Measurements from ENCODE around the gene EPHX1. TPM values are rescaled to one million over a fixed set of nuclear protein-coding genes. Genes with fewer than 3 reads are reported as not detected.
A peak's percentile ranks its signal among the peaks of the same experiment; 100 is the strongest.
"Not testable (repeated sequence)": the region's sequence is repeated elsewhere in the genome, so short reads cannot be mapped to it uniquely, and the experiment has no call there.

The EPHX1 gene
- 10 to 100 TPM in 2 of 4 donors, 1 to 10 TPM in 2; 7.6 to 39.1 (median 16.7) TPM for polyA plus RNA-seq
- long read RNA-seq, donor 1 = 0 reads
- long read RNA-seq, donor 2, partial matches to known transcripts = 0 of 5 reads
- long read RNA-seq, donor 2, other reads (novel, unspliced or antisense) = 0 of 5 reads
- long read RNA-seq, donor 3, transcript EPHX1-201 (9 exons, 1,660 nt) = major isoform, 5 of 97 reads
- long read RNA-seq, donor 3, partial matches to known transcripts = 84 of 97 reads
- long read RNA-seq, donor 3, other reads (novel, unspliced or antisense) = 0 of 97 reads
- long read RNA-seq, donor 4 = 0 reads
- long read RNA-seq, donor 5, partial matches to known transcripts = 6 of 8 reads
- long read RNA-seq, donor 5, other reads (novel, unspliced or antisense) = 0 of 8 reads
- long read RNA-seq, donor 6, transcript EPHX1-201 (9 exons, 1,660 nt) = major isoform, 7 of 14 reads
- long read RNA-seq, donor 6, partial matches to known transcripts = 5 of 14 reads
- long read RNA-seq, donor 6, other reads (novel, unspliced or antisense) = 0 of 14 reads
- long read RNA-seq, donor 7 = 0 reads
- long read RNA-seq, donor 8, partial matches to known transcripts = 0 of 1 reads
- long read RNA-seq, donor 8, other reads (novel, unspliced or antisense) = 0 of 1 reads
- long read RNA-seq, donor 9, partial matches to known transcripts = 0 of 2 reads
- long read RNA-seq, donor 9, other reads (novel, unspliced or antisense) = 0 of 2 reads
- long read RNA-seq, donor 10, transcript EPHX1-201 (9 exons, 1,660 nt) = major isoform, 11 of 60 reads
- long read RNA-seq, donor 10, partial matches to known transcripts = 45 of 60 reads
- long read RNA-seq, donor 10, other reads (novel, unspliced or antisense) = 0 of 60 reads

DNA sequence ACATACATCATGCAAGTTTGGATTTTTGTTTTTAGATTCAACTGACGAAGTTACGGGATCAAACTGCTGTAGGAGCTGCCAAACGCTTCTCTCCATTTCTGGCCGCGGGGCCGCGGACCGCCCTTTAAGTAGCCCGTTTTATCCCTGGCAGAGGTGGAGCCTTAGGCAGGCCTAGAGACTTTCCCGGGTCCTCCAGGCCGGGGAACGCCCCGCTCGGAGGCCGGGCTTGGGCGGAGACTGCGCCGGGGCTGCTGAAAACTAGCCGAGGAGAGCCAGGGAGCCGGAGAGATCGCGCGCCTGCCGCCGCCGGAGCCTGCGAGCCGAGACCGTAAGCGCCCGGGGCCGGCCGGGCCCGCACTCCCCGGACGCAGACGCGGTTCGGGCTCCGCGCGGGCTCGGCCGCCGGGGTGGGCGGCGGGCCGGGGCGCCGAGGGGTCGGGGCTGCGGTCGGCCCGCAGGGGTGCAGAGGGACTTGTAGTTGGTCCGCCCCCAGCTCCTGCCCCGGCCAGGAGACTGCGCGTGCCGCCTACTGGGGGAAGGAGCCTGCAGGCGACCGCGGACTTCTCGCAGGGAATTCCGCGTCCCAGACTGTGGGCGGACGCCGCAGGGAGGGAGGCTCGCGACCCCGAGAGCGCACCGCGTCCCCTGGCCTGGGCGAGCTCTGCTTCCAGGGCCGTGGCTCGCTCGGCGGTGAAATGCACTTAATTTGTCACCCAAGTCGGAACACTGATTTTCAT is at the start of gene EPHX1:
Gene EPHX1 (plus strand): TSS at position 283 of the 737 bp plus-strand sequence. CDS start 18,606 bp downstream, outside the sequence.
- Histone ChIP-seq H3K9me3 (ENCODE audit: control insufficient read depth in 2 of 2, insufficient read depth in 1 of 2, low read depth in 1 of 2, low read length in 1 of 2) (no peaks in the 10 kb centered on the region), H3K27ac (ENCODE audit: low read depth in 1 of 3, low read length in 2 of 3) (peak within 1 kb of the TSS; percentile 0 to 56 (median 41)), H3K4me1 (ENCODE audit: control insufficient read depth in 3 of 3, insufficient read depth in 2 of 3, low read depth in 1 of 3, low read length in 2 of 3) (peaks cover 5 to 29% (median 8%) of the 10 kb centered on the region in 3 donors), H3K27me3 (ENCODE audit: control insufficient read depth in 3 of 3, insufficient read depth in 3 of 3, low read length in 3 of 3) (peaks cover 0 to 4% (median 0%) of the 10 kb centered on the region in 3 donors), H3K36me3 (ENCODE audit: control insufficient read depth in 3 of 3, insufficient read depth in 2 of 3, low read depth in 1 of 3, low read length in 3 of 3) (peaks cover 0 to 5% (median 0%) of the 10 kb centered on the region in 3 donors), H3K4me3 (ENCODE audit: low read depth in 1 of 3, low read length in 3 of 3) (peak within 1 kb of the TSS; percentile 37 to 77 (median 65))
- WGBS, 3 donors = 1% methylated on average over 65 to 80 of the region's 80 CpGs
- peak; percentile 84 to 92 for DNase-seq
- no peak for FAIRE-seq

DNA sequence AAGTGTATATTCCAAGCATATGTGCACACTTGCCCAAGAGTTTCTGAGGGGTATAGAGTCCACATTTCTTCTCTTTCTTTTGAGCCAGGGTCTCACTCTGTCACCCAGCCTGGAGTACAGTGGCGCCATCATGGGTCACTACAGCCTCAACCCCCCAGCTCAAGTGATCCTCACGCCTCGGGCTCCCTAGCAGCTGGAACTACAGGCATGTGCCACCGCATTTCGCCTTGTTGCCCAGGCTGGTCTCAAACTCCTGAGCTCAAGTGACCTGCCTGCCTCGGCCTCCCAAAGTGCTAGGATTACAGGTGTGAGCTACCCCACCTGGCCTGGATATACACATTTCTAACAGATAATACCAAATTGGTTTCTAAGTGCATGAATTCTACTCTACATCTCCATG is 49.4 kb upstream of the EPHX1 start:
- no peak overlapping the region for H3K27ac ChIP-seq (ENCODE audit: low read depth in 1 of 3, low read length in 2 of 3)
- H3K4me1 ChIP-seq (ENCODE audit: control insufficient read depth in 3 of 3, insufficient read depth in 2 of 3, low read depth in 1 of 3, low read length in 2 of 3) = peaks cover under 1 to 19% (median 4%) of the 10 kb centered on the region in 3 donors
- no peak for FAIRE-seq
- no peaks in the 10 kb centered on the region for H3K36me3 ChIP-seq (ENCODE audit: control insufficient read depth in 3 of 3, insufficient read depth in 2 of 3, low read depth in 1 of 3, low read length in 3 of 3)
- no peak overlapping the region for H3K4me3 ChIP-seq (ENCODE audit: low read depth in 1 of 3, low read length in 3 of 3)
- H3K9me3 ChIP-seq (ENCODE audit: control insufficient read depth in 2 of 2, insufficient read depth in 1 of 2, low read depth in 1 of 2, low read length in 1 of 2) = no peaks in the 10 kb centered on the region
- no peaks in the 10 kb centered on the region for H3K27me3 ChIP-seq (ENCODE audit: control insufficient read depth in 3 of 3, insufficient read depth in 3 of 3, low read length in 3 of 3)
- DNase-seq = no peak
- 93 to 98% (median 96%) methylated on average over 6 of the region's 6 CpGs for WGBS, 3 donors

- FAIRE-seq; H3K27ac ChIP-seq (ENCODE audit: low read depth in 1 of 3, low read length in 2 of 3); H3K36me3 ChIP-seq (ENCODE audit: control insufficient read depth in 3 of 3, insufficient read depth in 2 of 3, low read depth in 1 of 3, low read length in 3 of 3); H3K27me3 ChIP-seq (ENCODE audit: control insufficient read depth in 3 of 3, insufficient read depth in 3 of 3, low read length in 3 of 3); H3K4me3 ChIP-seq (ENCODE audit: low read depth in 1 of 3, low read length in 3 of 3); DNase-seq; H3K9me3 ChIP-seq (ENCODE audit: control insufficient read depth in 2 of 2, insufficient read depth in 1 of 2, low read depth in 1 of 2, low read length in 1 of 2): not testable (repeated sequence)
- WGBS, 3 donors = 89 to 93% (median 91%) methylated on average over 6 of the region's 6 CpGs
- peaks cover 0 to 17% (median 2%) of the 10 kb centered on the region in 3 donors for H3K4me1 ChIP-seq (ENCODE audit: control insufficient read depth in 3 of 3, insufficient read depth in 2 of 3, low read depth in 1 of 3, low read length in 2 of 3)
Measured at GRCh38 chr1:225761395-225761794, 48.5 kb upstream of the EPHX1 start.

- H3K27me3 ChIP-seq (ENCODE audit: control insufficient read depth in 3 of 3, insufficient read depth in 3 of 3, low read length in 3 of 3) = no peaks in the 10 kb centered on the region
- H3K9me3 ChIP-seq (ENCODE audit: control insufficient read depth in 2 of 2, insufficient read depth in 1 of 2, low read depth in 1 of 2, low read length in 1 of 2) = no peaks in the 10 kb centered on the region
- 79 to 87% (median 82%) methylated on average over 5 of the region's 5 CpGs for WGBS, 3 donors
- peaks cover 2 to 17% (median 4%) of the 10 kb centered on the region in 3 donors for H3K4me1 ChIP-seq (ENCODE audit: control insufficient read depth in 3 of 3, insufficient read depth in 2 of 3, low read depth in 1 of 3, low read length in 2 of 3)
- FAIRE-seq (no peak), DNase-seq (no peak)
- H3K4me3 ChIP-seq (ENCODE audit: low read depth in 1 of 3, low read length in 3 of 3) = no peak overlapping the region
- no peak overlapping the region for H3K27ac ChIP-seq (ENCODE audit: low read depth in 1 of 3, low read length in 2 of 3)
- H3K36me3 ChIP-seq (ENCODE audit: control insufficient read depth in 3 of 3, insufficient read depth in 2 of 3, low read depth in 1 of 3, low read length in 3 of 3) = no peaks in the 10 kb centered on the region
Measured at GRCh38 chr1:225762002-225762441, 47.9 kb upstream of the EPHX1 start.

- H3K4me3 ChIP-seq (ENCODE audit: low read depth in 1 of 3, low read length in 3 of 3) = no peak overlapping the region
- no peaks in the 10 kb centered on the region for H3K9me3 ChIP-seq (ENCODE audit: control insufficient read depth in 2 of 2, insufficient read depth in 1 of 2, low read depth in 1 of 2, low read length in 1 of 2)
- H3K27ac ChIP-seq (ENCODE audit: low read depth in 1 of 3, low read length in 2 of 3) = no peak overlapping the region
- no peaks in the 10 kb centered on the region for H3K36me3 ChIP-seq (ENCODE audit: control insufficient read depth in 3 of 3, insufficient read depth in 2 of 3, low read depth in 1 of 3, low read length in 3 of 3)
- H3K27me3 ChIP-seq (ENCODE audit: control insufficient read depth in 3 of 3, insufficient read depth in 3 of 3, low read length in 3 of 3) = no peaks in the 10 kb centered on the region
- peaks cover under 1 to 15% (median 4%) of the 10 kb centered on the region in 3 donors for H3K4me1 ChIP-seq (ENCODE audit: control insufficient read depth in 3 of 3, insufficient read depth in 2 of 3, low read depth in 1 of 3, low read length in 2 of 3)
- FAIRE-seq = no peak
- WGBS, 3 donors = 70 to 74% (median 70%) methylated on average over 5 of the region's 5 CpGs
- DNase-seq = no peak
Measured at GRCh38 chr1:225762444-225762843, 47.5 kb upstream of the EPHX1 start.

- no peak overlapping the region for H3K4me3 ChIP-seq (ENCODE audit: low read depth in 1 of 3, low read length in 3 of 3)
- no peaks in the 10 kb centered on the region for H3K36me3 ChIP-seq (ENCODE audit: control insufficient read depth in 3 of 3, insufficient read depth in 2 of 3, low read depth in 1 of 3, low read length in 3 of 3)
- H3K27ac ChIP-seq (ENCODE audit: low read depth in 1 of 3, low read length in 2 of 3) = peak overlapping the region in 1 of 3 donors; percentile 40
- 50 to 64% (median 62%) methylated on average over 9 of the region's 9 CpGs for WGBS, 3 donors
- peaks cover 0 to 6% (median 4%) of the 10 kb centered on the region in 3 donors for H3K4me1 ChIP-seq (ENCODE audit: control insufficient read depth in 3 of 3, insufficient read depth in 2 of 3, low read depth in 1 of 3, low read length in 2 of 3)
- no peaks in the 10 kb centered on the region for H3K9me3 ChIP-seq (ENCODE audit: control insufficient read depth in 2 of 2, insufficient read depth in 1 of 2, low read depth in 1 of 2, low read length in 1 of 2)
- H3K27me3 ChIP-seq (ENCODE audit: control insufficient read depth in 3 of 3, insufficient read depth in 3 of 3, low read length in 3 of 3) = no peaks in the 10 kb centered on the region
- DNase-seq (no peak), FAIRE-seq (no peak)
Measured at GRCh38 chr1:225763716-225764548, 46.0 kb upstream of the EPHX1 start.

DNA sequence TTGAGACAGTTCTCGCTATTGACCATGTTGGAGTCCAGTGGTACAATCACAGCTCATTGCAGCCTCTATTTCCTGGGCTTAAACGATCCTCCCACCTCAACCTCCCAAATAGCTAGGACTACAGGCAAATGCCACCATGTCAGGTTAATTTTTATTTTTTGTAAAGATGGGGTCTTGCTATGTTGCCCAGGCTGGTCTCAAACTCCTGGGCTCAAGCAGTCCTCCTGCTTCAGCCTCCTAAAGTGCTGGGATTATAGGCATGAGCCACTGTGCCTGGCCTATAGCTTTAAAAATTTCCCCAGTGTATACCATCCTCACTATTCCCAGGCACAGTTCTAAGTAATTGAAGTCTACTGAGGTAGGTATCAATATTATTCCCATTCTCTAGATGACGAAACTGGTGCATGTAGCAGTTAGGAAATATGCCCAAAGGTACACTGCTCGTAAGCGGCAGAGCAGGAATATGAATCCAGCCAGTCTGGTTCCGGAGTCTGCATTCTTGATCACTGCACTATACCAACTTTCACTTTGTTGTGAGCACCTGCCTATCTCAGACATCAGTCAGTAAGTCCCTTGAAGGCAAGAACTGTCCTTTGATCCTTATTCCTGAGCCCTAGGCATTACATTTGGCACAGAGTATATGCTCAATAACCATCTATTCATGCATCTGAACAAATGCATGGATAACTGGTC is 43.8 kb upstream of the EPHX1 start:
- WGBS, 3 donors = 84 to 87% (median 85%) methylated on average over 6 of the region's 6 CpGs

More for the DNA sequence above, 43.8 kb upstream of the EPHX1 start:
- DNase-seq (no peak), FAIRE-seq (no peak)
- peak overlapping the region in 1 of 3 donors; percentile 77 for H3K27ac ChIP-seq (ENCODE audit: low read depth in 1 of 3, low read length in 2 of 3)
- H3K36me3 ChIP-seq (ENCODE audit: control insufficient read depth in 3 of 3, insufficient read depth in 2 of 3, low read depth in 1 of 3, low read length in 3 of 3) = no peaks in the 10 kb centered on the region
- peaks cover 0 to 6% (median 4%) of the 10 kb centered on the region in 3 donors for H3K4me1 ChIP-seq (ENCODE audit: control insufficient read depth in 3 of 3, insufficient read depth in 2 of 3, low read depth in 1 of 3, low read length in 2 of 3)
- no peaks in the 10 kb centered on the region for H3K27me3 ChIP-seq (ENCODE audit: control insufficient read depth in 3 of 3, insufficient read depth in 3 of 3, low read length in 3 of 3)
- no peaks in the 10 kb centered on the region for H3K9me3 ChIP-seq (ENCODE audit: control insufficient read depth in 2 of 2, insufficient read depth in 1 of 2, low read depth in 1 of 2, low read length in 1 of 2)
- no peak overlapping the region for H3K4me3 ChIP-seq (ENCODE audit: low read depth in 1 of 3, low read length in 3 of 3)
